SJCRH30 (cell line): ENCODE measurements around the gene CD8B2. TPM values are rescaled to one million over a fixed set of nuclear protein-coding genes. Genes with fewer than 3 reads are reported as not detected.
"Not testable (repeated sequence)": the region's sequence is repeated elsewhere in the genome, so short reads cannot be mapped to it uniquely, and the experiment has no call there.

Source experiments
- DNase-seq, 2 experiments: peaks; one replicate each; pipeline ENCODE4 v3.0.0-alpha.2; 2015 to 2020
- H3K27ac ChIP-seq: fragments of 250-450 bp; sonication (Bioruptor Pico); 2 replicates; pipeline ENCODE4 v1.5.1; 2020; ENCODE audit warnings: mild to moderate bottlenecking, moderate library complexity
- H3K27me3 ChIP-seq: fragments of 250-450 bp; sonication (Bioruptor Pico); 2 replicates; pipeline ENCODE4 v1.5.1; 2020; ENCODE audit warnings: mild to moderate bottlenecking, moderate library complexity
- H3K36me3 ChIP-seq: fragments of 250-450 bp; sonication (Bioruptor Pico); 2 replicates; pipeline ENCODE4 v1.5.1; 2020; ENCODE audit warnings: mild to moderate bottlenecking, moderate library complexity
- H3K4me1 ChIP-seq: fragments of 250-450 bp; sonication (Bioruptor Pico); 2 replicates; pipeline ENCODE4 v1.5.1; 2020; ENCODE audit warnings: mild to moderate bottlenecking, moderate library complexity
- H3K4me3 ChIP-seq: fragments of 250-450 bp; sonication (Bioruptor Pico); 2 replicates; pipeline ENCODE4 v1.5.1; 2020; ENCODE audit warnings: mild to moderate bottlenecking, moderate library complexity
- H3K9me3 ChIP-seq: fragments of 250-450 bp; sonication (Bioruptor Pico); replicated peaks from 2 replicates; pipeline ENCODE4 v1.5.1; 2020; ENCODE audit warnings: mild to moderate bottlenecking, moderate library complexity
- total RNA-seq: library from RNA; depleted of rRNA; stranded (reverse); fragments of >200 nt; shearing (Covaris generic); gene quantifications from 2 replicates; pipeline ENCODE4 v1.2.3, GENCODE V29; 2014; rRNA removed

CD8B2 gene
- total RNA-seq: not detected in 2 replicates

DNA sequence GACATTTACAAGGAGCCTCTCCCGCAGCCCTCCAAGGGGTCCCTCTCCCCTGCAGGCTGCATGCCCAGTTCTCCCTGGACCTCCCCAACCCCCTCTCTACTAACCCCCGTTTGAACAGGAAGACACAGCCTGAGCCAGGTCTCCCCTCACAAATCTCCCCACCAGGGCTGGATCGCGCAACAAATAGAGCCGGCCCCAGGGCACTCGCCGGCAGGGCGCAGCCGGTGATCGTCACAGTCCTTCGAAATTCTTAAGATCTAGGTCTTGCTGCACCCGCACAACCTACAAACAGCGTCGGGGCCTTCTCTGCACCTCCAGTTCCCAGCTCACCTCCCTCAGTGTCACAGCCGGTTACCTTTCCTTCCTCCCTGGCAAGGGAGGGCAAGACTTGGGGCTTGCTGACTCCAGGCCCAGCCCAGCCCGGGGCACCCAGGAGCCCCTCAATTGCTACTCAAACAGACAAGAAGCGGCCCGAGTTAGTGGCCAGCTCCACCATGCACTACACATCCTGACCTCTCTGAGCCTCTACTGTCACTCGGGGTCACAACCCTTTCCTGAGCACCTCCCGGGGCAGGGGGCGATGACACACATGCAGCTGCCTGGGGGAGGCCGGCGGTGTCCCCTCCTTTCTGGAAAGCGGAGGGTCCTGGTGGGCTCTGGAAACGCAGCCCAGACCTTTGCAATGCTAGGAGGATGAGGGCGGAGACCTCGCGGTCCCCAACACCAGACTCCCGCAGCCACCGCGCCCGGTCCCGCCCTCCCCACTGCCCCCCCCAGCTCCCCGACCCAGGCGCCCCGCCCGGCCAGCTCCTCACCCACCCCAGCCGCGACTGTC is at the start of gene CD8B2:
TSS of gene CD8B2 (plus strand) at position 814 of the 835 bp plus-strand sequence. CDS start 63 bp downstream, outside the sequence.
- H3K27ac ChIP-seq, H3K9me3 ChIP-seq, H3K4me1 ChIP-seq, H3K4me3 ChIP-seq, DNase-seq, H3K36me3 ChIP-seq, H3K27me3 ChIP-seq: not testable (repeated sequence)

DNA sequence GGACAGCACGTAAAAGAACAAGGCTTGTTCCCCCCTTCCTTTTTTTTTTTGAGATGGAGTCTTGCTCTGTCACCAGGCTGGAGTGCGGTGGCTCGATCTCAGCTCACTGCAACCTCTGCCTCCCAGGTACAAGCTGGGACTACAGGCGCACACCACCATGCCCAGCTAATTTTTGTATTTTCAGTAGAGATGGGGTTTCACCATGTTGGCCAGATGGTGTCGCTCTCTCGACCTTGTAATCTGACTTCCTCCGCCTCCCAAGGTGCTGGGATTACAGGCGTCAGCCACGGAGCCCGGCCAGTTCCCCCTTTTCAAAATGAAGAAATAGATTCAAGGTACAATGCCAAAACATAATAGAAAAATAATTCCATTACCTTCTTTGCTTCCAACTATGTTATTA is 25.3 kb upstream of the CD8B2 start:
- not testable (repeated sequence) for H3K27me3 ChIP-seq, H3K36me3 ChIP-seq, H3K4me3 ChIP-seq

GRCh38 chr2:106467516-106467915 is 19.6 kb upstream of the CD8B2 start:
- H3K4me1 ChIP-seq, DNase-seq, H3K9me3 ChIP-seq, H3K36me3 ChIP-seq, H3K27ac ChIP-seq, H3K27me3 ChIP-seq, H3K4me3 ChIP-seq: not testable (repeated sequence)

More for the DNA sequence above, 25.3 kb upstream of the CD8B2 start:
- H3K9me3 ChIP-seq, H3K27ac ChIP-seq, H3K4me1 ChIP-seq, DNase-seq: not testable (repeated sequence)

- not testable (repeated sequence) for H3K4me3 ChIP-seq, H3K4me1 ChIP-seq, H3K36me3 ChIP-seq, DNase-seq, H3K9me3 ChIP-seq, H3K27ac ChIP-seq, H3K27me3 ChIP-seq
Measured at GRCh38 chr2:106468107-106468506, 19.1 kb upstream of the CD8B2 start, which contains the start of gene RGPD3. TSS of gene RGPD3 (minus strand) at chr2:106468413. CDS start at chr2:106468288, 125 bp downstream.

- not testable (repeated sequence) for H3K27me3 ChIP-seq, DNase-seq, H3K36me3 ChIP-seq, H3K9me3 ChIP-seq, H3K4me1 ChIP-seq, H3K27ac ChIP-seq, H3K4me3 ChIP-seq
Measured at GRCh38 chr2:106470658-106471057, 16.5 kb upstream of the CD8B2 start.

DNA sequence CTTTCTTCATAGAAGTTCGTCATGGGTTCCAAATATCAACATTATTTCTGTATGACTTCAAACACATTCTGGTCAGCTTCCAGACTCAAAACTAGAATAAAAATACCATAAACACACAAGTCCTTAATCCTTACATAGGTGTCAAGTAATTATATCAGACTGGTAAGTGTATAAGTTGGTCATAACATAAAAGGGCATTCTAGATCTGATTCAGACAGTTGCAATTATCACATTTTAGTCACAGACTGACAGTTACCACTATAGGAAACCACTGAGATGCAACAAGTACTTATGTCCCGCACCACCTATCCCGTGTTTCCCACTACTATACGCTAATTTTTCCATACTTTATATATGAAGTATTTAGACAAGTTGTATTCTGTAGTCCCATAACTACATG is 9.5 kb upstream of the CD8B2 start:
- H3K27me3 ChIP-seq, H3K4me3 ChIP-seq, H3K4me1 ChIP-seq, H3K27ac ChIP-seq, H3K9me3 ChIP-seq, H3K36me3 ChIP-seq, DNase-seq: not testable (repeated sequence)

DNA sequence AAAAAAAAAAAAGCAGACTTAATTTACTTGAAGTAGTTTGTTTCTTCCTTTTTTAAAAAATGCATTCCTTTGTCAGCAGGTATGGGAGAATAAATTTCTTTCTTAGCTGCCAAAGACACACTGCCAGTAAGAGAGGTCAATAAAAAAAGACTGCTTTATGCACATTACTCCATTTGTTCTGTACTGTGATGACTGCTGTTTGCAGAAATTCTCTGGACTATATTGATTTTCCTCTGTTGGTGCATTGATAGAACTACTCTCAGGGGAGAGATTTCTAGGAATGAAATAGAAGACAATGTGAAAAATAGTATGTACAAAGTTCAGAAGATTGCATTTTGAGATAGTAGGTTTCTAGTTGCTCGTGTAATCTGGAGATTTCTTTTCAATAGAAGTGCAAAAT is 7.6 kb upstream of the CD8B2 start:
- H3K4me1 ChIP-seq, DNase-seq, H3K4me3 ChIP-seq, H3K27ac ChIP-seq, H3K27me3 ChIP-seq, H3K9me3 ChIP-seq, H3K36me3 ChIP-seq: not testable (repeated sequence)

- H3K36me3 ChIP-seq, H3K4me3 ChIP-seq, H3K27me3 ChIP-seq, H3K9me3 ChIP-seq, H3K27ac ChIP-seq, H3K4me1 ChIP-seq, DNase-seq: not testable (repeated sequence)
Measured at GRCh38 chr2:106487386-106488191, 425 bp downstream of the CD8B2 start.

DNA sequence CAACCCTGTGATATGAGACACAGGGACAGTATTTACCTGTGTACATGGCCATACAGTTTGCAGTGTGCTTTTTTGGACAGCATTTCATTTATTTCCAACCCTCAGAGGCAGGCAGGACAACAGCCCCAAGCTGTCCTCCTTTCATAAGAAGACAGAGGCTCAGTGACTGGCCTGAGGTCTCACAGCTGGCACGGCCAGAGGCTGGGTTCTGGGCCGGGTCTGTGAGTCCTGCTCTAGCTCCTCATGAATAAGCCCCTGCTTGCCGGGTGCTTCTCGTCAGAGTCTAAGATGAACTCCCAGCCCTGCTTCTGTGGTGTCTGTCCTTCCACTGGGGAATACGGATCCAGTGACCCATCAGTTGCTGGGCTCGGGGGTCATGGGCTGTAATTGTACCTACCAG is 2.5 kb downstream of the CD8B2 start:
- H3K9me3 ChIP-seq, DNase-seq, H3K27ac ChIP-seq, H3K4me1 ChIP-seq, H3K4me3 ChIP-seq, H3K36me3 ChIP-seq, H3K27me3 ChIP-seq: not testable (repeated sequence)

DNA sequence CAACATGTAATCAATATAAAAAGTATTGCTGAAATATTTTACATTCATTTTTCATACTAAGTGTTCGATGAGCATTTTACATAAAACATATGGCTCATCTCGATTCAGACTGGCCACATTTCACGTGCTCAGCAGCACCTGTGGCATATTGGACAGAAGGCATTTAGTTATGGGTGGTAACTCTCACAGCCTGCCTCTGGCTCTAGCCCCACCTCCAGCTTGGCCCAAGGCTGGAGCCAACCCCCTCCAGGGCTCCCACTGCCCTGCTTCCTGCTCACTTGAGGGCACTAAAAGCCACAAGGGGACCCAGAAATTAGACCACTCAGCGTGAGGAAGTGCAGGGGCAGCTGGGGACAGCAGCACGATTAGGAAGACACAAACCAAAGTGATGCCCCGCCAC is 5.2 kb downstream of the CD8B2 start:
- H3K27me3 ChIP-seq, H3K27ac ChIP-seq, H3K36me3 ChIP-seq, DNase-seq, H3K4me1 ChIP-seq, H3K9me3 ChIP-seq, H3K4me3 ChIP-seq: not testable (repeated sequence)

- H3K9me3 ChIP-seq, H3K4me1 ChIP-seq, H3K27me3 ChIP-seq, DNase-seq, H3K4me3 ChIP-seq, H3K36me3 ChIP-seq, H3K27ac ChIP-seq: not testable (repeated sequence)
Measured at GRCh38 chr2:106492913-106493312, 5.7 kb downstream of the CD8B2 start.

GRCh38 chr2:106498549-106498948 is 11.4 kb downstream of the CD8B2 start:
- not testable (repeated sequence) for DNase-seq, H3K36me3 ChIP-seq, H3K27ac ChIP-seq, H3K4me3 ChIP-seq, H3K27me3 ChIP-seq, H3K4me1 ChIP-seq, H3K9me3 ChIP-seq

DNA sequence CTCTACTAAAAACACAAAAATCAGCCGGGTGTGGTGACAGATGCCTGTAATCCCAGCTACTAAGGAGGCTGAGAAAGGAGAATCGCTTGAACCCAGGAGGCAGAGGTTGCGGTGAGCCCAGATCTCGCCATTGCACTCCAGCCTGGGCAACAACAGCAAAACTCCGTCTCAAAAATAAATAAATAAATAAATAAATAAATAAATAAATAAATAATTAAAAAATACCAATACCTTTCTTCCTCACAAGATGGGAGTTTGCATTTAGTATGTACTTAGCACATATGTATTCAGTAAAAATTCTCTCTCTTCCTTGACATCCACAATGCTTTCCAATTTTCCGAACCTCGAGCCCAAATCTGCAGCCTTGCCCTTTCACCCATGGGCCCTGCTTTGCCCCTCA is 13.2 kb downstream of the CD8B2 start:
- not testable (repeated sequence) for H3K27me3 ChIP-seq, H3K4me1 ChIP-seq, H3K36me3 ChIP-seq, H3K27ac ChIP-seq, H3K4me3 ChIP-seq, H3K9me3 ChIP-seq, DNase-seq

DNA sequence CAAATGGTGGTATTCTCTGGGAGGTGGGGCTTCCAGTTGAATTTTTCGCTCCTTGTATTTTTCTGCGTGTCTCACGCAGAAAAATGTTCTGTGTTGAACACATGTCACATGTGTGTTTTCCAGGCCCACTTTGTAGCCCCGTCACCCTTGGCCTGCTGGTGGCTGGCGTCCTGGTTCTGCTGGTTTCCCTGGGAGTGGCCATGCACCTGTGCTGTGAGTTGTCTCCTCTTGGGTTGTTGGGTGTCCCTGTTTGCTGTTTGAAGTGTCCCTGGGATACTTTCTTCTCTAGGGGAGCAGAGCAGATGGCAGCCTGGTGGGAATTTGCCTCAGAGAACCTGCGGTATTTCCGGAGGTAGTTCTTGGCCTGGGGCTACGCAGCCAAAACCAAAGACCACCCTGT is 15.2 kb downstream of the CD8B2 start:
- DNase-seq, H3K4me1 ChIP-seq, H3K27ac ChIP-seq, H3K9me3 ChIP-seq, H3K4me3 ChIP-seq, H3K27me3 ChIP-seq, H3K36me3 ChIP-seq: not testable (repeated sequence)

DNA sequence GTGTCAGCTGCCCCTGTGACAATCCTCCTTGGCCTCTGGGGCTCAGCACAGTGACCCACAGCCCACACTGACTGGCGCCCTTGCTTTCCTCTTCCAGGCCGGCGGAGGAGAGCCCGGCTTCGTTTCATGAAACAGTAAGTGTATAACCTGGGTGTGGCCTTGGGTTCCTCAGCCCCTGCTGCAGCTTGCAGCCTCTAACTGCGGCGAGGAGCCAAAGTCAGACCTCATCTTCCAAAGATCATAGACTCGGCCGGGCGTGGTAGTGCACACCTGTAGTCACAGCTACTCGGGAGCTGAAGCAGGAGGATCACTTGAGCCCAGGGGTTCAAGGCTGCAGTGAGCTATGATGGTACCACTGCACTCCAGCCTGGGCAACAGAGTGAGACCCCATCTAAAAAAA is 17.0 kb downstream of the CD8B2 start:
- DNase-seq, H3K27ac ChIP-seq: not testable (repeated sequence)

More for the DNA sequence above, 17.0 kb downstream of the CD8B2 start:
- not testable (repeated sequence) for H3K4me1 ChIP-seq, H3K4me3 ChIP-seq, H3K9me3 ChIP-seq, H3K36me3 ChIP-seq, H3K27me3 ChIP-seq
